Body of pancreas (tissue), 4 donors: ENCODE data around the gene GRIK1. TPM values are rescaled to one million over a fixed set of nuclear protein-coding genes. Genes with fewer than 3 reads are reported as not detected.

Experiments
- ATAC-seq: fragments of 150-250 bp; one replicate; pipeline ENCODE4 v1.9.1; 2016
- DNase-seq, 4 donors: peaks; one replicate each; pipeline ENCODE4 v3.0.0-alpha.2; 2019
- H3K27ac ChIP-seq, 4 donors: fragments of 200-600 bp; sonication (generic); 1 replicate in 3 of 4; 2 replicates in 1 of 4; pipeline versions ENCODE4 v1.5.1 to v1.6.1; 2016 to 2019; ENCODE audit warnings: mild to moderate bottlenecking in 1 of 4, mixed read lengths in 1 of 4, moderate library complexity in 1 of 4
- H3K27me3 ChIP-seq, 2 donors: fragments of 200-600 bp; sonication (generic); one replicate each; pipeline ENCODE4 v1.6.0; 2016; ENCODE audit warnings: mild to moderate bottlenecking in 1 of 2
- H3K36me3 ChIP-seq, 2 donors: fragments of 200-600 bp; sonication (generic); replicated peaks in 1 of 2; 2 replicates each; pipeline ENCODE4 v1.5.1; 2016; ENCODE audit warnings: low read depth in 2 of 2; ENCODE audit not compliant: insufficient read depth in 1 of 2
- H3K4me1 ChIP-seq: fragments of 200-600 bp; sonication (generic); one replicate; pipeline ENCODE4 v1.6.0; 2016
- H3K4me3 ChIP-seq, 2 donors: fragments of 200-600 bp; sonication (generic); 1 replicate in 1 of 2; 2 replicates in 1 of 2; pipeline ENCODE4 v1.5.1; 2016 to 2019
- H3K9me3 ChIP-seq, 3 donors: fragments of 200-600 bp; sonication (generic); 1 replicate in 2 of 3; 2 replicates in 1 of 3; pipeline ENCODE4 v1.5.1; 2016
- CTCF ChIP-seq, 7 experiments: fragments of 450-650 bp in 4 of 7; fragments of 200-600 bp in 3 of 7; sonication (generic) in 3 of 7; IDR thresholded peaks; one replicate each; pipeline ENCODE4 v1.5.1; 2016 to 2019; ENCODE audit warnings: antibody characterized with exemption in 7 of 7
- POLR2A ChIP-seq, 3 donors: fragments of 450-650 bp; IDR thresholded peaks; one replicate each; pipeline ENCODE4 v1.6.1; 2016; ENCODE audit warnings: antibody characterized with exemption in 3 of 3, mild to moderate bottlenecking in 2 of 3
- WGBS, 2 donors: methylation state at CpG; one replicate each; pipeline ENCODE4 v1.1.5; 2017; 5-methylcytosine and 5-hydroxymethylcytosine counted together
- intact Hi-C: fragments of 100-400 bp; cut with DNase I; formaldehyde crosslinking; loops from one replicate; pipeline ENCODE4 v1.15.1; 2023
- total RNA-seq, 2 donors: library from RNA; depleted of rRNA; stranded (reverse); fragments of >200 nt; gene quantifications; one replicate each; pipeline ENCODE4 v1.1.0, GENCODE V29; 2016

GRIK1 gene
- total RNA-seq, 2 donors from 2014 or later: 0.66 TPM; not detected in 1

GRCh38 chr21:29870814-29871213 lies 69.0 kb downstream of the GRIK1 start:
- DNase-seq: no peak

GRCh38 chr21:29867796-29868195 lies 72.0 kb downstream of the GRIK1 start:
- Histone ChIP-seq H3K27ac (no peak overlapping the region), H3K9me3 (no peaks in the 10 kb centered on the region), H3K27me3 (no peaks in the 10 kb centered on the region), H3K36me3 (no peaks in the 10 kb centered on the region), H3K4me1 (no peaks in the 10 kb centered on the region), H3K4me3 (no peak overlapping the region)
- TF ChIP-seq POLR2A (IDR thresholded peaks at IDR 0.05): no peak
- TF ChIP-seq CTCF (IDR thresholded peaks at IDR 0.05): no peak
- DNase-seq: no peak
- ATAC-seq: no peak
- intact Hi-C loops: no loop called here
- 79 to 86% methylated on average over 1 of the region's 1 CpG for WGBS, 2 donors

More at GRCh38 chr21:29870814-29871213, 69.0 kb downstream of the GRIK1 start:
- H3K9me3 ChIP-seq: no peaks in the 10 kb centered on the region
- no peak for ATAC-seq
- 72 to 79% methylated on average over 6 of the region's 6 CpGs for WGBS, 2 donors
- no peaks in the 10 kb centered on the region for H3K36me3 ChIP-seq
- TF ChIP-seq CTCF (IDR thresholded peaks at IDR 0.05) (no peak), POLR2A (IDR thresholded peaks at IDR 0.05) (no peak)
- H3K27ac ChIP-seq: no peak overlapping the region
- intact Hi-C loops: no loop called here
- no peaks in the 10 kb centered on the region for H3K4me1 ChIP-seq
- no peaks in the 10 kb centered on the region for H3K27me3 ChIP-seq
- no peak overlapping the region for H3K4me3 ChIP-seq

GRCh38 chr21:29860346-29860745 lies 79.5 kb downstream of the GRIK1 start:
- H3K27ac ChIP-seq: no peak overlapping the region
- WGBS, 2 donors: 54 to 61% methylated on average over 2 of the region's 2 CpGs

GRCh38 chr21:29857150-29857549 lies 82.6 kb downstream of the GRIK1 start:
- 86 to 92% methylated on average over 6 of the region's 6 CpGs for WGBS, 2 donors

More at GRCh38 chr21:29860346-29860745, 79.5 kb downstream of the GRIK1 start:
- no peaks in the 10 kb centered on the region for H3K36me3 ChIP-seq
- ATAC-seq: no peak
- no peaks in the 10 kb centered on the region for H3K9me3 ChIP-seq
- no peak overlapping the region for H3K4me3 ChIP-seq
- H3K4me1 ChIP-seq: no peaks in the 10 kb centered on the region
- no peak for TF ChIP-seq POLR2A (IDR thresholded peaks at IDR 0.05)
- TF ChIP-seq CTCF (IDR thresholded peaks at IDR 0.05): no peak
- DNase-seq: no peak
- no peaks in the 10 kb centered on the region for H3K27me3 ChIP-seq
- intact Hi-C loops: no loop called here

More at GRCh38 chr21:29857150-29857549, 82.6 kb downstream of the GRIK1 start:
- H3K4me3 ChIP-seq: no peak overlapping the region
- DNase-seq (no peak), ATAC-seq (no peak)
- H3K27ac ChIP-seq: no peak overlapping the region
- no peaks in the 10 kb centered on the region for H3K36me3 ChIP-seq
- TF ChIP-seq POLR2A (IDR thresholded peaks at IDR 0.05): no peak
- no peak for TF ChIP-seq CTCF (IDR thresholded peaks at IDR 0.05)
- no peaks in the 10 kb centered on the region for H3K4me1 ChIP-seq
- intact Hi-C loops: no loop called here
- H3K27me3 ChIP-seq: no peaks in the 10 kb centered on the region
- no peaks in the 10 kb centered on the region for H3K9me3 ChIP-seq
